HT1080 (cell line): Measurements from ENCODE around the gene PCDH9. TPM values are rescaled to one million over a fixed set of nuclear protein-coding genes. Genes with fewer than 3 reads are reported as not detected.
"Not testable (repeated sequence)": the region's sequence is repeated elsewhere in the genome, so short reads cannot be mapped to it uniquely, and the experiment has no call there.

Source experiments
- DNase-seq: peaks from one replicate; pipeline ENCODE4 v3.0.0-alpha.2; 2015; ENCODE audit warnings: low read depth
- total RNA-seq: library from RNA; depleted of rRNA; stranded (reverse); fragments of >200 nt; shearing (Covaris generic); gene quantifications from 2 replicates; pipeline ENCODE4 v1.2.3, GENCODE V29; 2014

Gene PCDH9
- total RNA-seq, 1 experiment from 2014 or later, result 0.92 TPM

DNA sequence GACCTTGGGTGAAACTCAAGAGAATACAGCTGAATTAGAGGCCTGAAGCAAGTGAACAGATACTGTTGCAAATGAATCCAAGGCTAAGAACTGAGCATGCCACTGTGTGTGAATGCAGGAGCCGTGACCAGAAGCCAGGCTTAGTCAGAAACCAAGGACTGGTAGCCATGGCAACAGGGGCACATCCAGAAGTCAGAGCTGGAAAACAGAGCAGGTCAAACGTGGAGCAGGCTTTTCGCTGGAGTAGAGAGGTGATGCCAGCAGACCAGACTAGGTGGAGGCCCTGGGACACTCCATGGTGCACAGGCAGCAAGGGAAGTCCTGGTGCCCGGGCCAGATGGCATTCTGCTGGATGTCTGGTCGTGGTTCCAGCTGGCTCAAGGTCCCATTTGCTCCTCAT lies 564.1 kb downstream of the PCDH9 start:
- DNase-seq, result peak; percentile 86

DNA sequence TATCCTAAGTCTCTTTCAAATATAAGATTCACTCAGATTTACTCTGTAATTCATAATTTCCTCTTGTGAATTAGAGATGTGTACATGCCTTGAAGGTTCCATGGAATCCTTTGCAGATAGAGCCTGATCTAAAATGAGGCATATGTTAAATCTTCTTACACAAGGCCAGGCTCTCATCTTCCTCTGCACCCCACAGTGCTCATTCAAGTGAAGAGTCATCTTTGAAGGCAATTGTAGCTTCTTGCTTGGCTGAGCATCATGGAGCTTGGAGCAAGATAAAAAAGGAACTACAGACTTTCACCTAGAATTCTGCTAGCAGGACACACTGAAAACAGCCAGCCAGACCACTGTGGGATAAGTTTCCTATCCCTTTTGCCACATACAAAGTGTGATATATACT lies 566.4 kb downstream of the PCDH9 start:
- DNase-seq, result no peak

DNA sequence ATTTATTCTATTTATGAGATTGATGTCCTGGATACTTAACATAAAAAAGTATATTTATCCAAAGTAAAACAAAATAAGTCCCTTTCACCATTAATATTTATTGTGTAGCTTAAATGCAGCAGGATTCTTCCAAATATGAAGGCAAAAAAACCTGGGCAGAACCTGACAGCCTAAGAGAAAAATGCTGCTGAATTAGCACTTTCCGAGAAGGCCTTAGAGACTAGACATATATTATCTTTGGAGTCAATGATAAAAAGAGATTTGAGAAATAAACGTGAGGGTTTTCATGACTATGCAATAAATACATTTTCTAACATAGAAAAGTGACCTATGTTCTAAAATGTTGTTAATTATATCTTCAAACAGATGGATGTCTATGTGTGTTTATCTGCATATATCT lies 566.9 kb downstream of the PCDH9 start:
- no peak for DNase-seq

DNA sequence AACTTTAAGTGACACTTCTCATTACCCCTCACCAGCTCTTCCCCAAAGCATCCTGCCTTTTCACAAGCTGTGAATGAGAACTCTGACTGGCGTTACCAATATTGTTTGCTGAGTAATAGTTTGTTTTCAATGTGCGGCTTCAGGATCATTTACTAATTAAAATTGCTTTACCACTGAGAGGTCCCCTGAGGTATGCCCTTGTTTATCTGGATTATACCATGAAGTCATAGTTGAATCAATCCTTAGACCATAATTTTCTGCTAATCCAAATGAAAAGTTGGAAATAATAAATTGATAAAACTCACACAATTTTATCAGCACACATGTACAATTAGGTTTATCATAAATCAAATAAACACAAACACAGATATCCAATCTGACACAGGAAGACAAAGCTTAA lies 568.8 kb downstream of the PCDH9 start:
- DNase-seq, result no peak

DNA sequence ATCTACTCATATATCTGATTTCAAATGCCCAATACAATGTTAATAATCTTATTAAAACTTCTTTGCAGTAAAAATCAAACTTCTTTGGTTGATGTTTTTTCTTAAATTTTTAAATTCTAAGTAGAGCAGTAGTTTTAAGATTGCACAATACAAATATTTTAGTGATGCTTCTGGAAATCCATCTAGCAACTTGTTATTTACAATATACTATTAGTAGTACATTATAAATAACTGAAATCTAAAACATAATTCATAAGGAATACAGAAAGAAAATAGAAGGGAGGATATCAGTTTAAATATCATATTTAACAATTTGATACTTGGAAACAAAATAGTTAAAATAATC lies 569.7 kb downstream of the PCDH9 start:
- DNase-seq, result no peak

DNA sequence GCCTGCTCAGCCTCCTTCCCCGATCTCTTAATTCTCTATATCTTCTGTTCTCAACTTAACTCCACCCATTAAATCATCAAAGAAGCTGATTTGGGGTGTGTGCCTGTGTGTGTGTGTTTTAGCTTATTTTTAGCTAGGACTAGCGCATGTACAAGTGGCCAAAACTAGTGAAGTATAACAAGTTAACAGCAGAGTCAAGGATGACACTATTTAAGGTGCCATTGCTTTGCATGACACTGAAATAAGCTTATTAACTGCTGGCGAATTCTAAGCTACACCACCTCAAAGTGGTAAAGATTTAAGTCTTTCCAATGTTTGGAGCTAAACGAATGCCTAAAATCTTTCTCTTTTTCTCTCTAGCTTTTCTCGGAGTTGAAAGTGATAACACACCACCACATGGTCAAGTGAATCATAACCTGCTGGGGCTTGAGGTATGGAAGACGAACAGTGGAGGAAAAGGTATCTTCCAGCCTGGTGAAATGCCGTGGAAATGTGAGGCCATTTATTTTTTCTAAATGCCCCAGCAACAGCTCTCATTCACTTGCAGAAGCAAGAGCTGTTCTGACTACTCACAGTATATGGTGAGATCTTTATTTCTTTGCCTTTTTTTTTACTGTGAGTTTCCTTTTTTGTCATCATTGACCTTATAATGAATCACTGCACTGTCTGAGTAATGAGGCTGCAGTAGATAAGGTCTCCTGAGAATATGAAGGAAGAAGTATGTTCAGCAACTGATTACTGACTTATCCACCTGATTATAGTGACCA lies 570.3 kb downstream of the PCDH9 start:
- peak; percentile 89 for DNase-seq

DNA sequence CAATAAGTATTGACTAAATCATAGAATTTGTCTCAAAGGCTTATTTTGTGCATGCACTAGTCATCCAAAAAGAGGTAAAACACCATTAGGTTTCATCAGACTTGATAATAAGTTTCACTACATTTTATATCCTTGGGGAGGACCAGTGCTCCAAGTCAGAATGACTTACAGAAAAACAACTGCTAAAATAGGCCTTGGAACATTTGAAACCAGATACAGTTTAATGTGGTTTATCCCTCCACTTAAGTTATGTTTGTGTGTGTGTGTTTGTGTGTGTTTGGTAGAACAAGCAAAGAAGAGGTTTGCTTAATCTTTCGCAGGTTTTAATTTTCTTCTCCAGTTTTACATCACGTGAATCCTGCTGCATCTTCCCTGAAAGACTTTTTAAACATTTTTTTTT lies 570.9 kb downstream of the PCDH9 start:
- DNase-seq, result no peak

DNA sequence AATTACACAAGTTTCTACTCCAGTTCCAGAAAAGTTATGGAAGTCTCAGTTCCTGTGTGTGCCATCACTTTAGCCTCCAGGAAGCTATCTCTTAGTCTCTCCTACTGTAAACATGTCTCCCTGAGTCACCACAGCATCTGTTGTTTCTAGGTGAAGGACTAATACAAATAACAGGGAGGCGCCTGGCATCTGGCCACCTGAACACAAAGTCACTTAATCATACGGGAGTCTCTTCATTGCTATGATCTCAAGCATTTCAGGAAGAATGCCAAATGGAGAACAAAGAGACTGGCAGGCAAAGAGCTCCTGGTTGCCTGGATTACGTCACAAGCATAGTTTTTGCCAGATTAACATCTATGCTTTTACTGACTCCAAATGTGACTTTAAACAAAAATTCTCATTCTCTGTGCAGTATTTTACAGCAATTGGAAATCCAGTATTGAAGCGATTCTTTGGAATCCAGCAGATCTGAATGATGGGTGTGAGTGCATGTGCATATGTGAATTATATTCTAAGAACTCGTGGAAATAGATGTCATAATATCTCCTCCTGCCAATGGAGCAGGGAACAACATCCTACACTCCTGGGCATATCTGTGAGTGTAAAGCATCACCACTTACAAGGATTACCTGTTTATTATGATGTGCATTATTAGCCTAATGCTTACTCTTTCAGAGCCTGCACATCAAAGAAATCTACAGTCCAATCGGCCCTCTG lies 572.8 kb downstream of the PCDH9 start:
- peak; percentile 96 for DNase-seq

DNA sequence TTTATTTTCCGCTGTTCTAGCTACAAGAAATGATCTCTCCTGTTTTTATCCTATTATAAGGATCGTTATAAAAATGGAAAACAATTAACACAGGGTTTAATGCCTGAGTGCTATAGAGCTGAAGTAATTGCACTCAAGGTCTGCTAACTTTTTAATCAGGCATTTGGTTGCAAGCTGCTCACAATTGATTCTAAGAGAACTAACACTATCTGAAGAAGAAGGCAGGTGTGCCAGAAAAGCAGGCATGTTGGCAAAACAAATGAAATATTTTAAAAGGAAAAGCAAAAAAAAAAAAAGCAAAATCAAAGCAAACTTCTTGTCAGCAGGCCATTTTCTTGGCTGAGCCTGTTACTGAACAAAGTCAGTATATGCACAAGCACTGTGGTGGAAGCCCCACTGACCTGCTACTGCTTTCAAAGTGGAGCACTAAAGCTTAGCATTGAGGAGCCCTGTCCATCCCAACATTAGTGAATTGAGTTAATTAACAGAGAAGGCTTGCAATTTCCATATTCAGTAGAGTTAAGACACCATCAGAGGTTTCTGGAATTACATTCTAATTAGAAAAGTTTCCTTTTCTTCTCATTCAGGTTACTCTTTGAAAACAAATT lies 574.2 kb downstream of the PCDH9 start:
- no peak for DNase-seq

DNA sequence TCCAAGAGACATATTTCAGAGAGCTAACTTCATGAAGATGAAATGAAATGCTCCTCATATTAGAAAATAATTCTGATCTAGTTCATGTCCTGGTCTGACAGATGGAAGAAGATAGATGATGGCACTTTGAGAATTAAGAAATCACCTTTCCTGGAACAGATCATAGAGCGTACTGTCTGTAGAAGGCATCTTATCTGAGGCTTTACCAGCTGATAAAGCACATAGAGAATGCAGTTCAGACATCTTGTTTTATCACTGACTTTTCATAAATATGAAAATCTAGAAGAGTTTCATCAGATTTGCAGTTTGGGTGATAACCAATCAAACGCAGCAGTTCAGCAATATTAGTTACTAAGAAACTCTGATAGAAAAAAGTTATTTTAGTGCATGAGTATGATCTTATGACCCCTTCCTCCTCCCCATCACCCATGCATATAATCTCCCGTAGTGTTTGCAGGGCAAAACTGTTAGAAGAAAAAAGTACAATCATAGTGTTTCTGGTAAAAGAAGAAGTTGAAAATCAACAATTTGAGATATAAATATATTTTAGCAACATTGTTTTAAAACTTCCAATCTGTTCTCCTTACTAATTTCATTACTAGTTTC lies 585.2 kb downstream of the PCDH9 start:
- no peak for DNase-seq

DNA sequence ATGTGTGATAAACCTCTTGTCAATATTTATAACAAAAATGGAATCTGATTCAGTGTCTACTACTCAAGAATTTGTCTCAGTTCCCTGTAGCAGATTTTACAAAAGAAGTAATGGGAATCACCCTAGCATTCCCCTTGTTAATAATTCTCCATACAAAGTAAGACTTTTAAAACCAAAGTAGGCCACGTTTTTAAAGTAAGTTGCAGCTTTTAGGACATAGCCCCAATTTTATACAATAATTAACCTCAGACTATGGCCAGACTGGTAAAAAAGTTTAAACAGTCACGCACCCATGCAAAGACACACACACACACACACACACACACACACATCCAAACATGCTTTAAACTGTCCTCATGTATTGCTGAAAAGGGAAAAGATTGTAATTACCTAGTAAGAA lies 589.9 kb downstream of the PCDH9 start:
- no peak for DNase-seq

DNA sequence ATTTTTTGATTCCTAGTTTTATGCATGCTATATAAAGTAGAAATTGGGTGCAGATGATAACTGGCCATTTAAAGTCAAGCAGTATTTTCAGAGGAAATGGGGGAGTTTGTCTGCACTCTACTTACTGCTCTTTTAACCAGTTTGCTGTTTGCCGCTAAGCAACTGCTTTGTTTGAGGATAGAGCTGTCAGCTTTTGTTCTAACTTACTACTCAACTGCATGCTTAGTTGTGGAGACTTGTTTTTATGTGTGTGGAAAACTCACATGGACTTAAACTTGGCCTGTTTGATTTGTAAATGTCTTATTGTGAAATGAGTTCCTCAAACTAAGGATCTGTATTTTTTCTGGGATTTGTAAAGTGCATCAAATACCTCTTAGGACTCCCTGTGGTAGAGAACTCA lies 591.1 kb downstream of the PCDH9 start:
- no peak for DNase-seq

DNA sequence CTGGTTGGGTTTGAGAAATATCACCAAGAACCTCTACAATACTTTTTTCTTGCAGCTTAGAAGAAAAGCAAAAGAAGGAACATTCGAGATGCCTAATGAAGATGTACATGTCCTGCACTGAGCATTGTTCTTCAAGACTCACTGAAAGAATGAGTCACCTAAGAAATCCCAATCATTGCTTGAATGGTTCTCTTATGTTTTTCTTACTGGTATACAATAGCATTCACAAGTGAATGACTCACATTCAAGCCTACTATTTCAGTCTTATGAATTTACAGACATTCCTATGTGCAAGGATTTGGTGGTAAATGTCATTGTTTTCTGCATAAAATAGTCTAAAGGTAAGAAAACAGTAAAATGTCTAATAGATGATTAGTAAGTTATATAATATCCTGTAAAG lies 594.6 kb downstream of the PCDH9 start:
- DNase-seq, result peak; percentile 91

DNA sequence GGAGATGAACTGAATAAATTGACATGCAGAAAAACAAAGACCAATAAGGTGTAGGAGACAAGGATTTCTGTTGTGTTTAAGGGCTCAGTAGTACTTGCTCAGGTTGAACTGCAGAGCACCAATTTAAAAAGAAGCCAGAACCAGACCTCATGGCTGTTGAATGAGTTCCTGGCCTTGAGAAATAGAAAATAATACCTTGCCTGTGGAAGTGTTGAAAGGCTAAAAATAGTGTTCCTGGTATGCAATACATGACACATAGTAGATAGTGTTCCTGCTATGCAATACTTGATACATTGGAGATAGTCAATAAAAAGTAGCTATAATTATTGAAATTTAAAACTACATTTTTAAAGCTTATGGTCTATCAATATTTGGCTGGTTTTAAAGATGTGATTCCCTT lies 595.8 kb downstream of the PCDH9 start:
- DNase-seq, result no peak

DNA sequence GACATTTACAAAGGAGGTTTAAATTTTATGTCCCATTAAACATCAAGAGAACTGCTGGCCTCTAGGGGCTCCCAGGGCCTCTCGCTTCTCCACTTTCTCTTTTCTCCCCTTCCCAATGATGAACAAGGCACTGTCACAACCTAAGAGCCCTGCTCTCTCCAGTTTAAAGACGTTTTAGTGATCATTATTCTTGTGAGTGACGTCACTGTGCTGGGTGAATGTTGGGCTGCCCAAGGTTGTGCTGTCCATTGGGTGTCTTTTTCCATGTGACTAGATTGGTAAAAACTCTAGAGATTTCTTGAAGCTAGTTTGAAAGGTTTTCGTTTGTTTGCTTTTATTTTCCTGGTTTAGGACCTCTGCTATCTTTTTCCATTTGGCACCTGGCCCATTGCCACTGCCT lies 602.6 kb downstream of the PCDH9 start:
- DNase-seq, result no peak

DNA sequence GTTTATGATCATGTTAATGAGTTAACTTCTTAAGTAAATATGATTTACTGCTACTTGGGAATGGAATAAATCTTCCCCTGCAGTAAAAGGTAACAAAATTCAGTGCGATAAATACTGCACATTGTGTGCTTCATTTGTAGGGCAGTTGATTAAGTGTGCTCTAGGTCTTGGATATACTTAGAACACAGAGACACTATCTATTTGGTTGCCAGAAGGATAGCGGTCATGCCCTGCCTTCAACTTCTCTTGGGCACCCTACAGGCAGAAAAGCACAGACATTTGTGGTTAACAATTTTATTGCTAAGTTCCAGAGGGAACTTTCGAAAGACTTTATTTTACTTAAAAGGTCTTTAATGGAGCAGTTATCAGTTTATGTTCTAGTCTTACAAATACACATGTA lies 605.8 kb downstream of the PCDH9 start:
- no peak for DNase-seq

DNA sequence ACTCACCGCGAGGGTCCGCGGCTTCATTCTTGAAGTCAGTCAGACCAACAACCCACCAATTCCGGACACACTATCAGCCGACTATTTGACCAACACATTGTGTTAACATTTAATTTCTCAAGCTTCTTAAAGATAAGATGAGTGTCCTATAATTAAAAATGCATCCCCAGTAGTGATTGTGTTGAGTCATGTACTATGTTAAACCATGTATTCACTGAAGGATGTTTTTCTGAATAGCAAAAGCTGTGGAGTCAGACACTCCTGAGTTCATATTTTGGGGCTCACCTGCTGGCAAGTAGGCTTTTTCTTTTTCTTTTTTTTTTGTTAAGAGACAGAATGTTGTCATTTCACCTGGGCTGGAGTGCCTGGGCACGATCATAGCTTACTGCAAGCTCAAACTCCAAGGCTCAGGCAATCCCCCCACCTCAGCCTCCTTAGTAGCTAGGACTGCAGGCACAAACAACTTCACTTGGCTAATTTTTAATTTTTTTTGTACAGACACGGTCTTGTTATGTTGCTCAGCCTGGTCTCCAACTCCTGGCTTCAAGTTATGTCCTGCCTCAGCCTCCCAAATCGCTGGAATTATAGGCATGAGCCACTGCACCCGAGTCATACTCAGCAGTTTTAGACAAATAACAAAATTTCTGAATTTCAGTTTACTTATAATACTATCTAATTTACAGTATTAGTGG lies 606.9 kb downstream of the PCDH9 start:
- DNase-seq, result no peak

DNA sequence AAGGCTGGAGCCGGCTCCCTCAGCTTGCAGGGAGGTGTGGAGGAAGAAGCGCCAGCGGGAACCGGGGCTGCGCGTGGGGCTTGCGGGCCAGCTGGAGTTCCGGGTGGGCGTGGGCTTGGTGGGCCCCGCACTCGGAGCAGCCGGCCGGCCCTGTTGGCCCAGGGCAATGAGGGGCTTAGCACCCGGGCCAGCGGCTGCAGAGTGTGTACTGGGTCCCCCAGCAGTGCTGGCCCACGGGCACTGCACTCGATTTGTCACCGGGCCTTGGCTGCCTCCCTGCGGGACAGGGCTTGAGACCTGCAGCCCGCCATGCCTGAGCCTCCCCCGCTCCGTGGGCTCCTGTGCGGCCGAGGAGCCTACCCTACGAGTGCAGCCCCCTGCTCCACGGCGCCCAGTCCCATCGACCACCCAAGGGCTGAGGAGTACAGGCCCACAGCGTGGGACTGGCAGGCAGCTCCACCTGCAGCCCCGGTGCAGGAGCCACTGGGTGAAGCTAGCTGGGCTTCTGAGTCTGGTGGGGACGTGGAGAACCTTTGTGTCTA lies 608.2 kb downstream of the PCDH9 start:
- not testable (repeated sequence) for DNase-seq

DNA sequence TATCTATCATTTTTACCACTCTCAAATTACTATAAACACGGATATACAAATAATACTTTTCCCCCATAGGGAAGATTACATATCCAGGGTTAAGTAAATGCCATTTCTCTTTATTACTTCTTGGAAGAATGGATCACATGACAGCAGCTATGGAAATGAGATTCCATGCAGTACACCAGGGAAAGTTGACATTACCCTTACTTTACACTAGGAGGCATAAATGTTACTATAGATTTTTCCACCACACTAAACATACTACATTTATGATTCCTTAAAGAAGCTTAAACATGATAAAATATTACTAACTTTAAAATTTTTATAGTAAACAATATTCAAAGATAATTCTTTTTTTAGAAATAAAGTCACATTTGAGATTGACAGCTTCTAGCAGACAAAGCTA lies 611.4 kb downstream of the PCDH9 start:
- peak; percentile 31 for DNase-seq

DNA sequence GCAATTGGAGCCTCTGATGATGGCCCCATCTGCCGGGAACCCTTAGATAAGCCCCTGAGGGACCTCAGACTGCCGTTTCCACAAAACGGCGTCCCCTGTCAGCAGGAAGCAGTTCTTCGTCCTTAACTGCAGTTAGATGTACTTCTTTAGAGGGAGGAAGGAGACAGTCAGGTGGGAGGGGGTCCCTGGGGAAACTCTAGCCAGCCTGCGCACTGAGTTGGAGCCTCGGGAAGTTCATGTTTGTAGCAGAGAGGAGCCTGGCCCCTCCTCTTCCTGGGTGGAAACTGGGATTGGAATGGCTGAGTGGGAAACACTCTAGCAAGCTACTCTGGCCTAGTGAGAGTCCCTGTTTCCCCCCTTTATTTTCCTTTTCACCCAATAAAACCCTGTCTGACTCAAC lies 612.4 kb downstream of the PCDH9 start:
- DNase-seq, result no peak

DNA sequence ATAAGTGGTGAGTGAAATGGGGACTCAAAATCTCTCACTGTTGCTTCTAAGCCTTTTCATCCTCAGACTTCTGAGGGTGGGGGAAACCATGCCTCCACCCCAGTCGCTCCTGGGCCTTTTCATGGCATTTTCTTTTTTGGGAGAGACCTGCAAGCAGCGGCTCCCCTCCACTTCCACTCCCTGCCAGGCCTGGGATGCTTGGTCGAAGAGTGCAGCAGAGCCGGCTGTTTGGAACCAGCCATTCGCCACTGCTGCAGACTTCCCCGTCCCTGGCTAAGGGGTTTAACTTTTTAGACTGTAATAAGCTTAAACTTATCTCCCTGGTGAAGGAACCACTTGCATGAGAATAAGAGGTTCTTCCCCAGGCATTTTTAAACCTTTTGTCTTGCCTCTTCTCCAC lies 617.2 kb downstream of the PCDH9 start:
- no peak for DNase-seq

DNA sequence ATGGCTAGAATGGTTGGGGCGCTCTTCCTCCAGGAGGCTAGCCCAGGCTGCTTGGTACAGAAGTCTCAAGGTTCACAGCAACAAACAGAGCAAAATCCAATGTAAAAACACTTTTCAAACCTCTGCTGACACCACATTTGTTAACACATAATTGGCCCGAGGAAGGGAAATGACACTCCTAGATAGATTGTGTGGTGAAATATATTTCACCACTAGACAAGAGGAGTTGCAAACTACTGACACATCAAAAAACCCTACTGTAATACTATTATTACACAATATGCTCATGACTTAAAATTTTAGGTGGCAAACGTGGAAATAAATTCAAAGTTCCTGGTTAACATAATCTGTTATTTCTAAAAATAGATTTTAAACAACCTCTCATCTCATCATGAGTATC lies 643.6 kb downstream of the PCDH9 start:
- no peak for DNase-seq
